ENCODE data around the gene LOXL1. TPM values are rescaled to one million over a fixed set of nuclear protein-coding genes. Genes with fewer than 3 reads are reported as not detected.

Gene LOXL1
- polyA plus RNA-seq, 3 donors, result 0.07 TPM; not detected in 2

DNA sequence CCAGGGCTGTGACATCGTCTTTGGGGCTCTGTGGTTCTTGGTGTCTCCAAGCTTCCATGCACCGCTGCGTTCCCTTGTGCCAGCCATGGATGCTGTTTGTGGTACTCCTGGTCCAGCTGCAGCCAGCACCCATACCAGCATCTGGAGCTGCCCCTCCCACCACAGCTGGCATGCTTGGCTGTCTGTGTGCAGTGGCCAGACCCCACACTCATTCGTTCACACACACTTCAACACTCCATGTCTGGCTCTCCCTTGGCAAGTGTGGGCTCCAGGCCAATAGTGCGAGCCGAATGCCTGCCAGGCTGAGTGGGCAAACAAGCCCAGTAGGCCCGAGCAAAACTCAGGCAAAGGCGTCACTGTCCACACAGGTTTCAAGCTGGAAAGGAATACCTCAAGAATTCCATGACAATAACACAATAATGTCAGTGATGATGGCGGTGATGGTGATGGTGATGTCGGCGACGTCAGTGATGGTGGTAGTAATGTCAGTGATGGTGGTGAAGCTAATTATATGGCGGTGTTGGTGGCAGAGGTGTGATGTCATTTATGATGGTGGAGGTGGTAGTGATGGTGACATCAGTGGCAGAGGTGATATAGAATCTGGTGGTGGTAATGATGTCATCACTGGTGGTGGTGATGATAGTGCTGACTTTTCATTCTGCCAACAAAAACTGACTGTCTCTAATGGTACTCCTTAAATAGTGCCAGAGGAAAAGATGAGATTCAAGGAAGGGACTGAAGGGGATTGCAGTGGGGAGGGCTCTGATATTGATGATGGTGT, 33.6 kb upstream of the LOXL1 start:
- WGBS (ENCODE audit: insufficient coverage), result 86% methylated on average over 10 of the region's 13 CpGs
- H3K36me3 Mint-ChIP-seq, result no peaks in the 10 kb centered on the region

More for the DNA sequence above, 33.6 kb upstream of the LOXL1 start:
- Mint-ChIP-seq H3K9me3 (peaks cover 3 to 11% (median 5%) of the 10 kb centered on the region in 7 donors), H3K4me3 (no peak overlapping the region), H3K27me3 (ENCODE audit: low read depth in 3 of 3) (peaks cover 8 to 16% (median 11%) of the 10 kb centered on the region in 3 donors), H3K27ac (no peak overlapping the region), H3K4me1 (no peaks in the 10 kb centered on the region)
- H3K79me2 ChIP-seq (ENCODE audit: insufficient read depth, low read length), result no peaks in the 10 kb centered on the region
- H3K27me3 ChIP-seq (ENCODE audit: control insufficient read depth in 2 of 2, insufficient read depth in 2 of 2, low read length in 2 of 2), result no peaks in the 10 kb centered on the region
- no peak for DNase-seq
- no peaks in the 10 kb centered on the region for H3K36me3 ChIP-seq (replicated peaks in 1 of 2; ENCODE audit: control insufficient read depth in 1 of 2, insufficient read depth in 2 of 2, low read length in 2 of 2)
- H3K4me3 ChIP-seq (replicated peaks in 1 of 3; ENCODE audit: low read depth in 2 of 3, low read length in 3 of 3), result no peak overlapping the region
- H3K27ac ChIP-seq (ENCODE audit: low read depth in 1 of 2, low read length in 2 of 2), result no peak overlapping the region
- H4K20me1 ChIP-seq (ENCODE audit: insufficient read depth, low read length), result no peaks in the 10 kb centered on the region
- intact Hi-C loops (cut with micrococcal nuclease), result no loop called here
- no peak overlapping the region for H3K9ac ChIP-seq (ENCODE audit: insufficient read depth, low read length, poor library complexity, severe bottlenecking)
- no peak overlapping the region for H2AFZ ChIP-seq (ENCODE audit: insufficient read depth, low read depth, low read length, poor library complexity, severe bottlenecking)
- H3K4me1 ChIP-seq (ENCODE audit: control insufficient read depth in 1 of 2, insufficient read depth in 2 of 2, low read length in 2 of 2), result no peaks in the 10 kb centered on the region
- peaks cover 0 to 13% of the 10 kb centered on the region in 2 donors for H3K9me3 ChIP-seq (replicated peaks in 1 of 2; ENCODE audit: control insufficient read depth in 1 of 2, insufficient read depth in 1 of 2, low read length in 2 of 2)
- H3K4me2 ChIP-seq (replicated peaks; ENCODE audit: extremely low read depth, low read length, poor library complexity, severe bottlenecking), result no peak overlapping the region
- TF ChIP-seq CTCF (IDR thresholded peaks at IDR 0.05), result no peak

Measured in CD14-positive monocyte (primary cell).